Keratinocyte (primary cell): Measurements from ENCODE around the gene EIF2S3. TPM values are rescaled to one million over a fixed set of nuclear protein-coding genes. Genes with fewer than 3 reads are reported as not detected.

Experiments
- DNase-seq: peaks from one replicate; pipeline ENCODE4 v3.0.0-alpha.2; 2011; ENCODE audit warnings: low read depth, missing footprints, low spot score
- FAIRE-seq: peaks from 2 replicates; lab custom pipeline; 2011; peaks lifted over from hg19 to GRCh38; lab: Jason Lieb, UNC
- H2AFZ ChIP-seq: 2 replicates; pipeline ENCODE4 v1.6.0; 2012; ENCODE audit warnings: low read length, control low read depth, inconsistent platforms; ENCODE audit not compliant: control insufficient read depth
- H3K27ac ChIP-seq: 2 replicates; pipeline ENCODE4 v1.5.1; 2011; ENCODE audit warnings: low read length; ENCODE audit not compliant: control insufficient read depth, insufficient read depth
- H3K27me3 ChIP-seq: 3 replicates; pipeline ENCODE4 v1.6.0; 2011; ENCODE audit warnings: low read length; ENCODE audit not compliant: control insufficient read depth, insufficient read depth; ENCODE audit errors: extremely low read depth
- H3K36me3 ChIP-seq, 2 experiments: 2 replicates in 1 of 2; 3 replicates in 1 of 2; pipeline ENCODE4 v1.5.1; 2011; ENCODE audit warnings: low read length in 2 of 2, mild to moderate bottlenecking in 1 of 2; ENCODE audit not compliant: control insufficient read depth in 2 of 2, insufficient read depth in 2 of 2; ENCODE audit errors: extremely low read depth in 1 of 2
- H3K4me1 ChIP-seq: 3 replicates; pipeline ENCODE4 v1.5.1; 2011; ENCODE audit warnings: low read length; ENCODE audit not compliant: control insufficient read depth, insufficient read depth; ENCODE audit errors: extremely low read depth
- H3K4me2 ChIP-seq: 3 replicates; pipeline ENCODE4 v1.6.0; 2011; ENCODE audit warnings: low read depth, low read length; ENCODE audit not compliant: control insufficient read depth, insufficient read depth; ENCODE audit errors: extremely low read depth
- H3K4me3 ChIP-seq, 3 experiments: fragments of 200-600 bp in 1 of 3; sonication (generic) in 1 of 3; 2 replicates in 2 of 3; 3 replicates in 1 of 3; pipeline ENCODE4 v1.5.1; 2011 to 2016; ENCODE audit warnings: low read length in 3 of 3, mild to moderate bottlenecking in 3 of 3, control low read depth in 2 of 3, inconsistent platforms in 1 of 3, low read depth in 1 of 3, mixed read lengths in 1 of 3, mixed run types in 1 of 3, moderate library complexity in 1 of 3; ENCODE audit not compliant: control insufficient read depth in 2 of 3, insufficient read depth in 2 of 3; ENCODE audit errors: extremely low read depth in 1 of 3
- H3K79me2 ChIP-seq: 2 replicates; pipeline ENCODE4 v1.6.0; 2012; ENCODE audit warnings: low read length; ENCODE audit not compliant: control insufficient read depth, insufficient read depth
- H3K9ac ChIP-seq: 3 replicates; pipeline ENCODE4 v1.6.0; 2011; ENCODE audit warnings: low read length; ENCODE audit not compliant: control insufficient read depth, insufficient read depth; ENCODE audit errors: extremely low read depth
- H3K9me1 ChIP-seq: 3 replicates; pipeline ENCODE4 v1.6.0; 2011; ENCODE audit warnings: low read length; ENCODE audit not compliant: control insufficient read depth, insufficient read depth; ENCODE audit errors: extremely low read depth
- H3K9me3 ChIP-seq: 2 replicates; pipeline ENCODE4 v1.5.1; 2012; ENCODE audit warnings: low read depth, low read length; ENCODE audit not compliant: control insufficient read depth
- H4K20me1 ChIP-seq: 3 replicates; pipeline ENCODE4 v1.6.0; 2011; ENCODE audit warnings: low read length; ENCODE audit not compliant: control insufficient read depth, insufficient read depth; ENCODE audit errors: extremely low read depth
- CTCF ChIP-seq, 3 experiments: IDR thresholded peaks in 1 of 3; conservative IDR thresholded peaks in 1 of 3; optimal IDR thresholded peaks in 1 of 3; 2 replicates in 2 of 3; 3 replicates in 1 of 3; pipeline versions ENCODE3 to v1.5.1; 2011; ENCODE audit warnings: low read length in 3 of 3, mild to moderate bottlenecking in 3 of 3, moderate library complexity in 2 of 3, control low read depth in 1 of 3, inconsistent platforms in 1 of 3; ENCODE audit not compliant: insufficient read depth in 2 of 3; ENCODE audit errors: extremely low read depth in 1 of 3
- EZH2 ChIP-seq: IDR thresholded peaks from one replicate; pipeline ENCODE4 v1.6.1; 2012; ENCODE audit warnings: inconsistent platforms, mild to moderate bottlenecking, low read length, moderate library complexity
- dilution Hi-C: fragments of 300-500 bp; cut with MboI; formaldehyde crosslinking; loops from one replicate; pipeline ENCODE4 v1.7.0; 2020; ENCODE audit warnings: low sequenced_read_pairs; ENCODE audit not compliant: extremely low pct_ligation_motif_present
- polyA plus RNA-seq, 5 experiments: library from polyadenylated mRNA; depleted of rRNA in 3 of 5; stranded (reverse) in 3 of 5; stranded (forward) in 1 of 5; unstranded in 1 of 5; fragments of >200 nt; gene quantifications; 1 replicate in 1 of 5; 2 replicates in 3 of 5; 3 replicates in 1 of 5; pipeline versions ENCODE4 v1.2.1 to v1.2.3, GENCODE V29; 2011 to 2012; ENCODE audit warnings: missing spikeins in 2 of 5, low read depth in 1 of 5, low replicate concordance in 1 of 5

EIF2S3 gene
- polyA plus RNA-seq, 1 donor (not counting 4 experiments of a cell fraction or from before 2014, with no cell fraction given) = 127 TPM

DNA sequence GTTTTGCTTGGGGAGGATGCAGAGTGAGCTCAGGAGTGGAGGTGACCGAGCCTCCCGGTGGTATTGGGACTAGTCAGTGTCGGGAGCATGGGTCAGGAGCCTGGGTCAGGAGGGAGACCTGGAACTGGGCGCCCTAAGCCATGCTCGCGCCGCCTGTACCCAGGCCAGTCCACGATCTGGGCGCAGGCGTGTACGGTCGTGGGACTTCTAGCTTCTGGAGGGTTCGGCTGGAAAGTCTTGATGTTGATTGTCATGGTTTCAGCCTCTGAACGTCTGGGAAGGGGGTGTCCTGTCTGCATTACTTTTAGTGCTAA, 244 bp downstream of the EIF2S3 start:
- Histone ChIP-seq H3K4me2 (no peak overlapping the region), H3K9me3 (no peaks in the 10 kb centered on the region), H3K27me3 (no peaks in the 10 kb centered on the region), H3K9me1 (no peaks in the 10 kb centered on the region), H3K4me3 (no peak overlapping the region), H3K79me2 (peaks cover 26% of the 10 kb centered on the region), H3K36me3 (peaks cover 9 to 20% of the 10 kb centered on the region in 2 experiments), H4K20me1 (peaks cover 5% of the 10 kb centered on the region), H3K4me1 (peaks cover 4% of the 10 kb centered on the region), H3K9ac (no peak overlapping the region), H3K27ac (peak overlapping the region; percentile 97), H2AFZ (peak overlapping the region; percentile 97)
- DNase-seq (no peak), FAIRE-seq (no peak)
- dilution Hi-C loops = no loop called here
- TF ChIP-seq EZH2 = no peak

- H3K9me1 ChIP-seq = no peaks in the 10 kb centered on the region
- peaks cover 34% of the 10 kb centered on the region for H3K79me2 ChIP-seq
- H3K4me3 ChIP-seq = no peak overlapping the region
- DNase-seq = no peak
- no peaks in the 10 kb centered on the region for H3K9me3 ChIP-seq
- H3K4me1 ChIP-seq = no peaks in the 10 kb centered on the region
- dilution Hi-C loops = no loop called here
- H3K27ac ChIP-seq = no peak overlapping the region
- no peak overlapping the region for H3K4me2 ChIP-seq
- H3K36me3 ChIP-seq = peaks cover 17 to 34% of the 10 kb centered on the region in 2 experiments
- no peak for FAIRE-seq
- no peak overlapping the region for H2AFZ ChIP-seq
- no peaks in the 10 kb centered on the region for H3K27me3 ChIP-seq
- H3K9ac ChIP-seq = no peak overlapping the region
- TF ChIP-seq CTCF (optimal IDR thresholded peaks at IDR 0.05 in 1 of 3, IDR thresholded peaks at IDR 0.05 in 1 of 3, conservative IDR thresholded peaks at IDR 0.05 in 1 of 3; ENCODE audit: extremely low read depth in 1 of 3, insufficient read depth in 2 of 3, low read length in 3 of 3) (no peak), EZH2 (no peak)
- H4K20me1 ChIP-seq = no peaks in the 10 kb centered on the region
These were observed 8.7 kb downstream of the EIF2S3 start for GRCh38 chrX:24063488-24063887.

- TF ChIP-seq EZH2 (no peak), CTCF (optimal IDR thresholded peaks at IDR 0.05 in 1 of 3, IDR thresholded peaks at IDR 0.05 in 1 of 3, conservative IDR thresholded peaks at IDR 0.05 in 1 of 3; ENCODE audit: extremely low read depth in 1 of 3, insufficient read depth in 2 of 3, low read length in 3 of 3) (no peak)
- Histone ChIP-seq H3K79me2 (peaks cover 7% of the 10 kb centered on the region), H3K9me1 (no peaks in the 10 kb centered on the region), H3K4me3 (no peak overlapping the region), H3K4me1 (no peaks in the 10 kb centered on the region), H4K20me1 (peaks cover 5% of the 10 kb centered on the region), H3K27ac (no peak overlapping the region), H3K9ac (no peak overlapping the region), H3K36me3 (peaks cover 23 to 41% of the 10 kb centered on the region in 2 experiments), H2AFZ (no peak overlapping the region), H3K4me2 (no peak overlapping the region), H3K9me3 (no peaks in the 10 kb centered on the region), H3K27me3 (no peaks in the 10 kb centered on the region)
- FAIRE-seq = no peak
- DNase-seq = no peak
- dilution Hi-C loops = no loop called here
These were observed 15.1 kb downstream of the EIF2S3 start for GRCh38 chrX:24069877-24070276.
